GM20000 (cell line): Measurements from ENCODE around the gene CD40.

Experiments used
- DNase-seq: peaks from one replicate; pipeline ENCODE4 v3.0.0; 2012; ENCODE audit warnings: low spot score
- TF ChIP-seq, protein P1 (sequence below): IDR thresholded peaks from 2 replicates; pipeline ENCODE4 v1.5.1; 2012; ENCODE audit warnings: mild to moderate bottlenecking, control low read depth; ENCODE audit errors: extremely low read depth, missing control alignments

The CD40 gene

GRCh38 chr20:46154305-46154704, 36.2 kb downstream of the CD40 start:
- TF ChIP-seq, protein P1, sequence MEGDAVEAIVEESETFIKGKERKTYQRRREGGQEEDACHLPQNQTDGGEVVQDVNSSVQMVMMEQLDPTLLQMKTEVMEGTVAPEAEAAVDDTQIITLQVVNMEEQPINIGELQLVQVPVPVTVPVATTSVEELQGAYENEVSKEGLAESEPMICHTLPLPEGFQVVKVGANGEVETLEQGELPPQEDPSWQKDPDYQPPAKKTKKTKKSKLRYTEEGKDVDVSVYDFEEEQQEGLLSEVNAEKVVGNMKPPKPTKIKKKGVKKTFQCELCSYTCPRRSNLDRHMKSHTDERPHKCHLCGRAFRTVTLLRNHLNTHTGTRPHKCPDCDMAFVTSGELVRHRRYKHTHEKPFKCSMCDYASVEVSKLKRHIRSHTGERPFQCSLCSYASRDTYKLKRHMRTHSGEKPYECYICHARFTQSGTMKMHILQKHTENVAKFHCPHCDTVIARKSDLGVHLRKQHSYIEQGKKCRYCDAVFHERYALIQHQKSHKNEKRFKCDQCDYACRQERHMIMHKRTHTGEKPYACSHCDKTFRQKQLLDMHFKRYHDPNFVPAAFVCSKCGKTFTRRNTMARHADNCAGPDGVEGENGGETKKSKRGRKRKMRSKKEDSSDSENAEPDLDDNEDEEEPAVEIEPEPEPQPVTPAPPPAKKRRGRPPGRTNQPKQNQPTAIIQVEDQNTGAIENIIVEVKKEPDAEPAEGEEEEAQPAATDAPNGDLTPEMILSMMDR = no peak
- DNase-seq = no peak

GRCh38 chr20:46154796-46155195, 36.7 kb downstream of the CD40 start:
- TF ChIP-seq, protein P1 = no peak
- no peak for DNase-seq

GRCh38 chr20:46156065-46156464, 38.0 kb downstream of the CD40 start:
- TF ChIP-seq, protein P1 = no peak
- DNase-seq = no peak

DNA sequence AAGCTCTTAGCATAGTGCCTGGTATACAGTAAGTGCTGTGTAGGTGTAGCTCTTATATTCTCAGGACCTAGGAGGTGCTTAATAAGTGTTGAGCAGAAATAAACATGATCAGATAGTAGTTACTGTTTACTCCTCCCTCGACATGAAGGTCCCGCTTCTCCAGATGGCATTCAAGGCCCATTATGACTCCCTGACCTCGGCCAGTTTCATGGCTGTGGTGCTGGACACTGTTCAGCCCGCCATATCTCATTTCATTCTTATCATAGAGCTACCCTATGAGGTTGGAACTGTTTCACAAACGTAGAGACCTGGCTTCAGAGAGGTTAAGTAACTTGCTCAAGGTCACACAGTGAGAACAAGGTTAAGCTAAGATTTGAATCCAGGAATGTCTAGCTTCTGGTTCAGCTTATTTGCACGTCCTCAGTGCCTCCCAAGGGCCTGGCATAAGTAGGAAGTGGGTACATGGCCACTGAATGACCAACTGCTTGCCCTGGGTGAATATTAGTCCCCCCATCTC, 39.0 kb downstream of the CD40 start:
- TF ChIP-seq, protein P1 = no peak
- DNase-seq = no peak

DNA sequence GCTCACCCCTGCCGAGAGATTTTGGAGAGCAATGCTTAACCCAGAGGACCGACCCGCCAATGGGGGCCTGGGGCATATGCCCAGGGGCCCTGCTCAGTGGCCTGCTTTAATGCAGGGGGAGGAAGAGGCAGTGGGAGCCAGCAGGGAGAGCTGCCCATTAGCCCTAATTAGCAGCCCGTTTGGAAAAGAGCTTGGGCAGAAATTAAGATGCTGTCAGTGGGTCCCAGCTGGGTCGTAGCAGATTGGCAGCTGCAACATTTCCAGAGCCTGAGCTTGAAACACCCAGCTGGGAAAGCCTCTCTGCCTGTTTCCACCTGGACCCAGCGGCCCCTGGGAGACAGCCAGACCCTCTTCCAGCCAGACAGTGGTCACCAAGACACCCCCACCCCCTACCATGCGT, 39.5 kb downstream of the CD40 start:
- TF ChIP-seq, protein P1 = no peak
- DNase-seq = no peak

DNA sequence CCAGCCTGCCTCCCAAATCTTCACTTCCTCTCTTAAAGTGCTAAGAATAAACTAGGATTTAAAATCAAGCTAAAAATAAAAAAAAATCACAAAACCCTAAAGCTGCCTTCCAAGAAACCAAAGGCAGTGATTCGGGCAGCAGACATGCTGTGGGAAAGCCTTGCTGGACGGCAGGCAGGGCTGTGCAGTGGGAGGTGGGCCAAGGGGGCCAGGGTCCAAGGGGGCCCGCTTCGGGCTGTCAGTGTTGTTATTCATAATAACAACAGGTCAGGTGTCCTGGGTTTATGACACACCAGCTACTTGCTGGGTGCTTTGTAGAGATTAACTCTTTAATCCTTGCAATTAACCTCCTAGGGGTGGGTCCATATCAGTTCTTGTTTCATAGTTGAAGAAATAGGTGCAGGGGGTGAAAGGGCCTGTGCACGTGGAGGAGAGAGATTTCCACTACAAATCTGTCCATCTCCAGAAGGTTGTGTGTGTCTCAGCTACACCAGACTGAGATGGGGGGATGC, 40.4 kb downstream of the CD40 start:
- no peak for DNase-seq

DNA sequence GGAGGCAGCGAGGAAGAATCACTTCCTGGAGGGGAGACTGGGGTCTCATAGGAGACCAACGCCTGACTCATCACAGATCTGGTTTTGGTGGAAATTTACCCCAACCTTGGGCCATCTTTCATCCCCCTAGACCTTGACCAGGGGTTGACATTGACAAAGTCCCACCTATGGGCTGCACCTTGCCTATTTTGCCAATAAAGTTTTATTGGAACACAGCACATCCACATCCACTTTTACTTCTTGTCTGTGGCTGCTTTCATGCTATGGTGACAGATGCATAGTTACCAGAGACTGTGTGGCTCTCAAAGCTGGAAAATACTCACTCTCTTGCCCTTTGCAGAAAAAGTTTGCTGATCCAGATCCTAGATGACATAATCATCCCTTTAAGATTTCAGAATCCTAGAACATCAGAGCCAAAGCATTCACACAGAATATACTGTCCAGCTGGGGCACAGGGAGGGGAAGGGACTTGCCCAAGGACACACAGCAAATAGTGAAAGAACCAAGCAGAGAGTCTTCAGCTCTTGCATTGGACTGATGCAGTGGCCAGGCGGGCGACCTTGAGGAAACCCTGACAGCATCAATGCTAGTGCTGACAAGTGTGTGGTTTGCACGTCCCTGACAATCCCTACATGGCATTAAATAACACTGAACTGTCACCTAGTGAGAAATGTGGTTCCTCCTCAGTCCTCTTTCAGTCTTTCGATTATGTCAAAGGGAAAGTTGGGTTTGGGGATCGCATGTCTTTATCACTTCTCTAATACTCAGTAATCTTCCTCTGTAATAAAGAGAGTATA, 41.2 kb downstream of the CD40 start:
- TF ChIP-seq, protein P1 = no peak
- no peak for DNase-seq

More for the DNA sequence above, 40.4 kb downstream of the CD40 start:
- TF ChIP-seq, protein P1 = no peak
